SH-SY5Y (cell line): ENCODE data around the gene YY1.

Source experiments
- GATA2 ChIP-seq: IDR thresholded peaks from 2 replicates; pipeline ENCODE4 v1.6.1; 2011; ENCODE audit warnings: mild to moderate bottlenecking, low read depth, low read length
- GATA3 ChIP-seq: IDR thresholded peaks from 2 replicates; pipeline ENCODE4 v1.6.1; 2011; ENCODE audit warnings: low read depth, mild to moderate bottlenecking, low read length, moderate library complexity

The YY1 gene

GRCh38 chr14:100238419-100239210, at the start of gene YY1:
Gene YY1 (plus strand): TSS chr14:100239144. CDS start chr14:100239245, 101 bp downstream.
- TF ChIP-seq GATA3 (no peak), GATA2 (no peak)

GRCh38 chr14:100190126-100190525, 48.8 kb upstream of the YY1 start:
- no peak for TF ChIP-seq GATA2
- TF ChIP-seq GATA3, result no peak

DNA sequence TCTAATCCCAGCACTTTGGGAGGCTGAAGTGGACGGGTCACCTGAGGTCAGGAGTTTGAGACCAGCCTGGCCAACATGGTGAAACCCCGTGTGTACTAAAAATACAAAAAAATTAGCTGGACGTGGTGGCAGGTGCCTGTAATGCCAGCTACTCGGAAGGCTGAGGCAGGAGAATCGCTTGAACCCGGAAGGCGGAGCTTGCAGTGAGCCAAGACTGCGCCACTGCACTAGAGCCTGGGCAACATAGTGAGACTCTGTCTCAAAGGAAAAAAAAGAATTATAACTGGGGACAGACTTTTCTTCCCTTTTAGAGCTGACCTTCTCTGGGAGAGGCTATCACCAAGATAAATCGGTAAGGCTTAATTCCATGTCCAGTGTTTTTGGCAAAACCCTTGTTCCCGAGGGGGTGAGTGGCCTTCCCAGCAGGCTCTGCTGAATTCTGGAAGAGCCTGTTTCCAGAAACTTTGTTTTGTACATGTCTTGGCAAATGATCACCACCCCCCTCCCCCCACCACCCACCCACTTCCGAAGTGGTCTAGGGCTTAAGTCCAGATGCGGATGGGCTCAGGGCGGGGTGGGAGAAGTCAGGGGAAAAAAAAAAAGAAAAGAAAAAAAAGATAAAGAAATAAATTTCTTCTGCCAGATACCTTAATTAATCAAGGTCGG, 47.2 kb upstream of the YY1 start:
- TF ChIP-seq GATA3 (no peak), GATA2 (no peak)

DNA sequence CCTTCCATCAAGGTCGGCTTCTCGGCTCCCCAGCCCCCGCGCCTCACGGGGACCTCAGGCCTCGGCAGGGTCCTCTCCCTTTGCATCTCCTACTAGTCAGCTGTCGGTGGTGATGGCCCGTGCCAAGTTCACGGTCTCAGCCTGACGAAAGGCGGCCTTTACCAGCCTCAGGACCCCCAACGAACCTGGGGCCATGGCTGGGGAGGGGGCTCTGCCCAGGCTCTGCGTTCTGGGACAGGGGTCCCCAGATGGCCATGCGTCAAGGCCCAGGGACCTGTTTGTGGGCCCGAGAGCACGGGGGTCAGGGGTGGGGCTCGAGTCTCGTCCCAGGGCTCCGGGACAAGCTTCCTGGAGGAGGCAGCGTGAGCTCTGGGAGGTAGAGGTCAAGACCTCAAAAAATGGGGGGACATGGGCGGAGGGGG, 46.7 kb upstream of the YY1 start:
- no peak for TF ChIP-seq GATA3
- TF ChIP-seq GATA2, result no peak

- TF ChIP-seq GATA3 (no peak), GATA2 (no peak)
Observed at GRCh38 chr14:100192672-100193416, 46.1 kb upstream of the YY1 start.

GRCh38 chr14:100193417-100194357, 45.3 kb upstream of the YY1 start:
- TF ChIP-seq GATA2 (no peak), GATA3 (no peak)

DNA sequence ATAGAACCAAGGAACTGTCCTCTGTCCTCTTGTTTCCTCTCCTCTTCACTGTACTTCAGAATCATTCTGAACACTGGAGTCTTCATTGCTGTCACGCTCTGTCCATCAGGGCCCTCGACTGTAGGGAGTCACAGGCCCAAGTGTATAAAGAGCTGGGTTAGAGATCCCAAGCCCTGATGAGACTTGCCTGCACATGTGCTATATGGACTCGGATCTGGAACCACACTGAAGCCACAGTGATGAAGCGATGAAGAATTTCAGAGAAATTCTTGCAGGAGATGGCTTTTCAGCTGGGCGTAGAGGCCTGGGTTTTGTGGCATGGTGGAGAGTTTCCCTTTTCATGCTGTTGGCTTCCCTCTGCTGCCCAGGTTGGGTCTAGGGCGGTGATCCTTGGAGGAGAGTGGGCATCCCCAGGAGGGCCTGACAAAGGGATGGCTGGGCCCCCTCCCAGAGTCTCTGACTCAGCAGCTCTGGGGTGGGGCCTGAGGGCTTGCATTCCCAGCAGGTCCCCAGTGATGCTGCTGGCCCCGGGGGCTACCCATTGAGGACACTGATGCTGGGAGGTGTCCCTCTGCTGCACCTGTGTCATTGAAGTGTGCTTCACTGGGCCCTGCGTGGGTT, 39.6 kb upstream of the YY1 start:
- TF ChIP-seq GATA2 (no peak), GATA3 (no peak)

DNA sequence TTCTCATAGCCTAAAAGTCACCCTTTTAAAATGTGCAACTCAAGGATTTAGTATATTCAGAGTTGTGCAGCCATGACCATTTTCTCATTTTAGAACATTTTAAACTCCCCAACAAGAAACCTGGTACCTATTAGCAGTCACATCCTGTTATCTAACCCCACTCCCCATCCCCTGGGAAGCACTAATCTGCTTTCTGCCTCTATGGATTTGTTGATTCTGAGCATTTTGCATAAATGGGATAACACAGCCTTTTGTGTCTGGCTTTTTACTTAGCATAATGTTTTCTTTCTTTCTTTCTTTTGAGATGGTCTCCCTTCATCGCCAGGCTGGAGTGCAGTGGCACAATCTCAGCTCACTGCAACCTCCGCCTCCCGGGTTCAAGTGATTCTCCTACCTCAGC, 38.6 kb upstream of the YY1 start:
- no peak for TF ChIP-seq GATA2
- TF ChIP-seq GATA3, result no peak

- TF ChIP-seq GATA3 (no peak), GATA2 (no peak)
Observed at GRCh38 chr14:100201701-100202100, 37.2 kb upstream of the YY1 start.

- TF ChIP-seq GATA3 (no peak), GATA2 (no peak)
Observed at GRCh38 chr14:100202712-100203111, 36.2 kb upstream of the YY1 start.

DNA sequence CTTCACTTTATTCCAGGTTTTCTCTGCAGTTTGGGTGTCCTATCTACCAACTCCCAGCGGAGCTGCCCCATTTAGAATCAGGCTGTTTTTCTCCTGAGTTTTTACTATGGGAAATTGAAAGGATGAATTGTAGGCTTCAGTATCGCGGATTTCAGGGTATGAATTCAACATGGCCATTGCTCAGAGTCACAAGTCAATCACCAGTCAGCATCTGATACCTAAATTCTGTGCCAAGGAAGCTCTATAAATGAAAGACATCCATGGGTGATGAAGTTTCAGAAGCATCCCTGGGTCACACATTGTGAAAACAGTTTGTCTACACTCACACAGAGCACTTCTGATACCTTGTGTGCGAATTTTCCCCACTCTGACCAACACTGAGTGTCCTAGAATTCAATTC, 35.8 kb upstream of the YY1 start:
- TF ChIP-seq GATA3, result no peak
- no peak for TF ChIP-seq GATA2

DNA sequence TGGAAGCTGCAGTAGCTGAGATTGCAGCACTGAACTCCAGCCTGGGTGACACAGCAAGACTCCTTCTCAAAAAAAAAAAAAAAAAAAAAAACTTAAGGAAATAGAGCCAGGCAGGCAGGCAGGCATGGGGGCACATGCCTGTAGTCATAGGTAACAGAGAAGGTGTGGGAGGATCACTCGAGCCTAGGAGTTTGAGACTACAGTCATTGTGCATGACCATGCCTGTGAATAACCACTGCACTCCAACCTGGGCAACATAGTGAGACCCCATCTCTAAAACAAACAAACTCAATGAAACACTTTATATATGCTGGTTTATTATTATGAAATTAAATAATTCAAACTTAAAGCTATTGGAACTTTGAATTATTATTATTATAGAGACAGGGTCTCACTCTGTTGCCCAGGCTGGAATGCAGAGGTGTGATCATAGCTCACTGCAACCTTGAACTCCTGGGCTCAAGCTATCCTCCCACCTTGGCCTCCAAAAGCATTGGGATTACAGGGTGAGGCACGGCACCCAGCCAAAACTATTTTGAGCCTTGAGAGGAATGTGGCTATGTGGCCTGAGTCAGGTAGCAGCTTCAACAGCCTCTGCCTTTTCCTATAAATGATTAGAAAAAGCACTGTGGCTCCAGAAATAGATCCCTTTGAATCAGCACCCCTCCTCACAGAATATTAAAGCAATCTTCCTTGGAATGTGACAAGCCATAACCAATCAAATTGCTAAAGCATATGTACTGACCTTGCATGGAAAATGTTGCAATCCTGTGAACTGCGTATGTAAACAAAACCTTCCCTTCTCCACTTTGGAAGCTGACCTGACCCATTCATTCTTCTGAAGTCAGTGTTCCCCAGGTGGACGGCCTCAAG, 34.7 kb upstream of the YY1 start:
- TF ChIP-seq GATA3 (no peak), GATA2 (no peak)
